ENCODE results near the gene LGR6.
"Not testable (repeated sequence)": the region's sequence is repeated elsewhere in the genome, so short reads cannot be mapped to it uniquely, and the experiment has no call there.

The LGR6 gene

DNA sequence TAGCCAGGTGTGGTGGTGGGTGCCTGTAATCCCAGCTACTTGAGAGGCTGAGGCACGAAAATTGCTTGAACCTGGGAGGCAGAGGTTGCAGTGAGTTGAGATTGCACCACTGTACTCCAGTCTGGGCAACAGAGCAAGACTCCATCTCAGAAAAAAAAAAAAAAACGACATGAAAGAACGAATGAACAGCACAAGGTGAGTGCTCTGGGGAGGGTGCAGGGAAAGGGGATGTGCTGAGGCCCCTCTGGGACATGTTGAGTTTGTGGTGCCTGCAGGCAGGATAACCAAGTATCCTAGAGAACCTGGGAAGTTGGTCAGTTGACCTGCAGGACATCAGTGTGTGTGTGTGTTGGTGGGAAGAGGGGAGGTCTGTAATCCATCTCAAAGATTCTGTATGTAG lies 46.6 kb downstream of the LGR6 start:
- not testable (repeated sequence) for DNase-seq (ENCODE audit: low read depth)

DNA sequence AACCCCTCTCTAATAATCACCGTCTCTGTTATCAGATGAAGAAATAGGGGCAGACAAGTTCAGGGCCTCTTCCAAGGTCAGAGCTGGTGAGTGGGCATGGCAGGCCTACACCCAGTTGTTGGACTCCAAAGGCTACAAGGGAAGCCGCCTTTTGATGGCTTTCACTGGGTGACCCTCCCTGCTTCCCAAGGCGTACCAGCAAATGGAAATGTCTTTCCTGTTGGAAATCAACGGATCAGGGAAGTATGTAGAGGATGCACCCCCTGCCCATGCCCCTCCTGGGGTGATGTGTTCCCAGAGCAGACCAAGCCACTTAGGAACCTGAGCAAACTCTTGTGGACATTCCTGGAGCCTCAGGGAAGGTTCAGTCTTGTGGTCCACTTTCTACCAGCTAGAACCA lies 47.4 kb downstream of the LGR6 start:
- no peak for DNase-seq (ENCODE audit: low read depth)

DNA sequence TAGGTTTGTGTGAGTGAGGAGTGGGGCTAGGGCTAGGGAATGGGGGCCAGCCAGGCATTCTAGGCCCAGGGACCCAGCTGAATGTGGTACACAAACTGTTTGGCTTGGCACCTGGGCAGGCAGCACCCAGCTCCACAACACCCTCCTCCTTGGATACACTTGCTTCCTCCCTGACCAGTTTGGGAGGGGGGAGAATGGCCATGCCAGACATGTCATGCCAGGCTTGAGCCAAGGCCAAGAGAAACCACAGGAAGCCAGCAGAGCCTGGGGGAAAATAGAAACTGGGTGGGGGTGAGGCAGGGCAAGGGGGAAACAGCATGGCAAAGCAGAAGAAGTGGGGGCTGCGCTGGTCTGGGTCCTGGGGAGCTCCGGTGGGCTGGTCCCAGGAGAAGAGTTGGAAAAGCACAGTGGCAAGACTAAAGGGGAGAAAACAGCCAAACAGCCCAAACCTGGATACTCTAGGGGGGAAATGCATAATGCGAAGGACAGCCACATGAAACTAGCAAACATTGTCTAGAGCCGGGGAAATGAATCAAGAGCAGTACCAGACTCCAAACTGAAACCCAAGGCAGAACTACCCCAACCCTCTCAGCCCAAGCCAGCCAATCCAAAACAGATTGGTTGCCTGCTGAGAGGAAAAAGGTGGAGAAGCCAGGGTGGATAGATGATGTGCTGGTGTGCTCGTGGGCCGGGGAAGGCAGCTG lies 47.9 kb downstream of the LGR6 start:
- DNase-seq (ENCODE audit: low read depth): no peak

- DNase-seq (ENCODE audit: low read depth): no peak
Measured at GRCh38 chr1:202242080-202242419, 48.5 kb downstream of the LGR6 start.

- no peak for DNase-seq (ENCODE audit: low read depth)
Measured at GRCh38 chr1:202243006-202243405, 49.4 kb downstream of the LGR6 start.

DNA sequence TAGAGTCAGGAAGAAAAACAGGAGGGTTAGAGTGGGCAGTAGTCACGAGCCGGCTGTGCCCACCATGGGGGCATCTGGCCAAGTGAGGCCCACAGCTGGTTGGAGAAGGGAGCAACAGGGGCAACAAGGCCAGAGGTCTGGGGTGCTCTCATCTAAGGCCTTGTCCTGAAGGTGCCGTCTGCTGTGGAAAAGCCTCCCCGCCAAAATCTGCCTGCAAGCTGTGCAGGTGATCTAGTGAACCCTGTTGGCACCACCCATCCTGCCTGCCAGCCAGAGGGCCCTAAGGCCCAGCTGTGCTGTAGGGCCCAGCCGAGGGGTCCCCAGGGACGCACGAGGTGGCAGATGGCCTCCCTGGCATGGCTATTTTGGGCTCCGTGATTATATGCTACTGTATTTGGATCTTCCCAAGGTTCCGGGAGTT lies 51.3 kb downstream of the LGR6 start:
- no peak for DNase-seq (ENCODE audit: low read depth)

- no peak for DNase-seq (ENCODE audit: low read depth)
Measured at GRCh38 chr1:202245391-202245790, 51.8 kb downstream of the LGR6 start.

GRCh38 chr1:202247104-202247503 lies 53.5 kb downstream of the LGR6 start:
- DNase-seq (ENCODE audit: low read depth): no peak

- DNase-seq (ENCODE audit: low read depth): no peak
Measured at GRCh38 chr1:202247837-202248795, 54.5 kb downstream of the LGR6 start.

DNA sequence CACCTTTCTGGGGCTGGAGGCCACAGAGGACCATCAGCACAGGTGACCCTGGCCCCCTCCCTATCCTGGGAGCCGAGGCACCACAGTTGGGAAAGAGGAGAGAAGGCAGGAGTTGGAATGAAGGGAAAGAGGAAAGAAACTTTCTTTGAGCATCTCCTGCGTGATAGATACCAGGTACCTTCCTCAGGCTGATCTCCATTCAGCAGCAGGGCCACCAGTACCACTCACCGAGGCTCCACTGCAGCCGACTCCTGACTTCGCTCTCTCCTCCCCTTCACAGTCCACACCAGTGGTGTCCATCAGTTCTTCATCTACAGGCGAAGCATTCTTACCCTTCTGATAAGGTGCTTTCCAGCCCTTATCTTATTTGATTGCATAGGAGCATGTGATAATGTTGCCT lies 55.3 kb downstream of the LGR6 start:
- no peak for DNase-seq (ENCODE audit: low read depth)

DNA sequence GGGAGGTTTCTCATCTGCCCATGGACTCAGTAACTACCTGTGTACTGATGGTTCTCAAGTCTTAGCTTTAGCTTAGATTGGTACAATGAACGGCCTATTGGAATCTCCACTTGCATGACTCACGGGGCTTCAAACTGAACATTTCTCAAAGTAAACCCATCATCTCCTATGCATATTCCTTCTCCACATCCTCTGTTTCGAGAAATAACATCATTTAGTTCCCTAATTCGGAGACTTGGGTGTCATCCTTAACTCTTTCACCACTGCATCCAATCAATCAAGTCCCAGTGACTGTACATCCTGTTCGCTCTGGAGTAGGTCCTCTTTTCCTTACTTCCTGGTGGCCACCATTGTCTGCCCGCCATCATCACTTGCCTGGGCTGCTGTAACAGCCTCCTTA lies 55.8 kb downstream of the LGR6 start:
- DNase-seq (ENCODE audit: low read depth): no peak

DNA sequence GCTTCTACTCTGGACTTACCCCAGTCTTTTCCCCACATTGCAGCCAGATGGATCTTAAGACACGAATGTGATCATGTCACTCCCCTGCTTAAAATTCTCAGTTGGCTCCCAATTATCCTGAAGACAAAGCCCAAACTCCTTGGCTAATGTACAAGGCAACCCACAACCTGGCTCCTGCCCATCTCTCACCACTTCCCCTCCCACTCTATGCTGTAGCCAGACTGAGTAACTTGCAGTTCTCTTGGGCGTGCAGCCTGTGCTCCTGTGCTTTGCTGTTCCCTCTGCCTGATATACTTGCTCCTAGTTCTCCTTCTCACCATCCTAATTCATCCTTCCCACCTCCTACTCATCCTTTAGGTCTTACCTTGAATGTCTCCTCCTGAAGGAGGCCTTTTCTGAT lies 56.2 kb downstream of the LGR6 start:
- no peak for DNase-seq (ENCODE audit: low read depth)

GRCh38 chr1:202250982-202251381 lies 57.4 kb downstream of the LGR6 start:
- no peak for DNase-seq (ENCODE audit: low read depth)

DNA sequence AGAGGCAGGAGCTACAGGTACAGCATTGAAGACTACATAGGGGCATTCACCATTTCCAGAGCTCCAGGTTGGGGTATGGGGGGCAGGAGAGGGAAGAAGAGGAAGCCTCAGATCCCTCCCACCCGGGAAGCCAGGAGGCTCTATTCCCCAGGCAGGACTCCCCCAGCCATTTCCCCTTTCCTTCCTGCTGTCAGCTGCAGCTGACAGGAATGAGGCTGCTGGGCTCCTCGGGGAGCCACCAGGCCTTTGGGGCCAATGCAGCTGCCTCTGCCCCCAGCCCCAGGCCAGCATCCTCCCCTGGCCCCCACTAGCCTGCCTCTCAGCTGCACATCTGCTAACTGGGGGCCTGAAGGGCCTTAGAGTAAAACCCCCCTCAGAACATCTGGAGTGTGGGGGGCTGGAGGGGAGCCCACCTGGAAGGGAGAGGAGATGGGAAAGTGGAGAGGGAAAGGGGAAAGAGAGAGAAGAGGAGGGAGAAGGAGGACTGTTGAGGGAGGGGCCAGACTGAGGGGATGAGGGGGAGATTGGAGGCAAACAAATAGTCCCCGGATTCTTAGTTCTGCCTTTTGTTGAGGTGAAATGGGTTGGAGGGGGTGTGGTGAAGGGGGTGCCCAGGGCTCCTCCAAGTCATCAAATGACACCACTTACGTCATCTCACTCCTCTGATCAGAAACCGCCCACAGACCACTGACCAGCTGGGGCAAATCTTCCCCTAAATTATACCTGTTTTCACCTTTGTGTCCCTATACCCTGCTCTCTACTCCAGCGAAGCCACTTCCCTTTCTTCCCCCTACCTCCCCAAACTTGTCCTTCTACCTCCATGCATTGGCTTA lies 58.0 kb downstream of the LGR6 start:
- no peak for DNase-seq (ENCODE audit: low read depth)

DNA sequence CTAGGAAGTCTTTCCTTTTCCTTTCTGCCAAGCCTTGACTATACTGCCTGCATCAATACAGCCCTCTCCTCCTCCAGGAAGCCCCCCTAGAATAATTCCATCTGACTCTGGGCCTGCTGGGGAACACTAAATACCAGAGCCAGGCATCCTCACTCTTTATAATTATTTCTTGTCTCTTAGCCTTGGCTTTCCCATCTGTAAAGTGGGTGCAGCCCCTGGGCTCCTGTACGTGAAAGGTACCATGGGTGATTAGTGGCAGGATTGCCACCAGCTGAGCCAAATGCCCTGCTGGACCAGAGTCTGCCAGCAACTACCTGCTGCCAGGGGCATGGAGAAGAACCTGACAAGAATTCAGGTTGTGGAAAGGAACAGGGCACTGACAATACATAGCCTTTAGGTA lies 58.7 kb downstream of the LGR6 start:
- DNase-seq (ENCODE audit: low read depth): no peak

DNA sequence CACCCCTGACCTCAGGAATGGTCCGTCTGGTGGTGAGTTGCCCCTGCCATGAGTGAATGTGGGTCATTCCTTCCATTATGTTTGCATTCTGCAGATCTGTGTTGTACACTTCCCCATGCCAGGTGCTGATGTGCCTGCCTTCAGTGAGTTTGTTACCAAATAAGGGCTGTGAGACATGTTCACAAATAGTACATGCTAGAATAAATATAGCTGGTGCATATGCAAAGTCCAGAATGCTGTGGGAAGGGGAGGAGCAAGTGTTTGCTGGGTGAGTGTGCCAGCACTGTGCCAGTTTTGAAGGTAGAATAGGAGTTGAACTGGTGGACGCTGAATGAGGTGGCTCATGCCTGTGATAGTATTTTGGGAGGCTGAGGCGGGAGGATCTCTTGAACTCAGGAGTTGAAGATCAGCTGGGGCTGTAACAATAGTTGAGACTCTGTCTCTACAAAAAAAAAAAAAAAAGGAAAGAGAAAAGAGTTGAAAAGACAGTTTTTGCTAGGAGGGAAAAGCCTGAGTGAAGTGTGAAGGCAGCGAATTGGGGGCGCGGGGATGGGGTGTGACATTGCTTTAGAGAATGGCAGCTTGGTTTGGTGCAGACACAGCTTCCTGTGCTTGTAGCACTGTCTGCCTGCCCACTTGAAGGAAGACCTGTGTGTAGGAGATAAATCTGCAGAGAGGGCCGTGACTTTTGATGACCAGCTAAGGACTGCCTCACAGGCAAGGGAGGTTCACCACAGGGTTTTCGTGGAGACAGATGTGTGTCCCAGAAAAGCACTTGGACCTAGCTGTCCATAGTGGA lies 61.1 kb downstream of the LGR6 start:
- DNase-seq (ENCODE audit: low read depth): no peak

DNA sequence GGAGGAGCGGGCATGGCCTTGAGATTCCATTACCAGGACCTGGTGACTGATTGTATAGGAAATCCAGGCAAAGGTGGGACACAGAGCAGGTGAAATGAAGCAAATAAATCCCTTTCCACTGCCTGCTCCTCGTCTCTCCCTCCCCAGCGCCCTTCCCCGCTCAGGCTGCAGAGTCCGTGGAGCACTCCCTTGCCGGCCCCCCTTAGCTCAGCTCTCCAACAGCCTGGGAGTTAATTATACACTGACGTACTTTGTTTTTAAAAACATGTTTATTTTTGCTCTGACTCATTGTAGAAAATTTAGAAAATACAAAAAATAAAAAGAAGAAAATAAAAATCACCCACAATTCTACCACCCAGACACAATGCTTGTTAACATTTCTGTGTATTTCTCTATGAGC lies 61.7 kb downstream of the LGR6 start:
- DNase-seq (ENCODE audit: low read depth): no peak

- DNase-seq (ENCODE audit: low read depth): no peak
Measured at GRCh38 chr1:202259705-202260104, 66.1 kb downstream of the LGR6 start.

GRCh38 chr1:202261209-202261958 lies 67.8 kb downstream of the LGR6 start:
- DNase-seq (ENCODE audit: low read depth): not testable (repeated sequence)

- DNase-seq (ENCODE audit: low read depth): no peak
Measured at GRCh38 chr1:202263628-202264027, 70.0 kb downstream of the LGR6 start.

DNA sequence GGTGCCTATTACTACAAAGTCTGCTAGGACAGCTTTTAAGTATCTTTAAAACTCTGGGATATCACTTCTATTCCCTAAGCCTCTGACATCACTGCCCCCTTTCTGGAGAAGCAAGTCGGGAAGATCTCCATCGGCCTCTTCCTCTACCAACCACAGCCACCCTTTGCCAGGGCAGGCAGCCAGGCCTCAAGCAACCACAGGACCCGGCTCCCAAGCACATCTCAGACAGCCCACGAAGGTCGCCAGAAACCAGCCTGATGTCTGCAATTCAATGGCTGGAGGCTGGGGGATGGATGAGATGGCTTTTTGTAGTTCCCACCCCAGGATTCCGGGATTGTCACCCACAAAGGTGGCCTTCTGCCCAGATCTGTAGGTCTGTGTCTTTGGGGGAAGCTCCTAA lies 70.7 kb downstream of the LGR6 start:
- DNase-seq (ENCODE audit: low read depth): no peak
